GM21737 (cell line): ENCODE measurements around the gene GRWD1.

Source experiments
- ATAC-seq: cut with Tn5 transposase; IDR thresholded peaks from one replicate; pipeline ENCODE4 v1.9.1; 2021; ENCODE audit warnings: mild to moderate bottlenecking, moderate library complexity; ENCODE audit not compliant: unreplicated experiment

Gene GRWD1

GRCh38 chr19:48421548-48421947 lies 24.2 kb upstream of the GRWD1 start:
- no peak for ATAC-seq

- no peak for ATAC-seq
These were observed 21.0 kb upstream of the GRWD1 start for GRCh38 chr19:48424694-48425219.

- no peak for ATAC-seq
These were observed 17.1 kb upstream of the GRWD1 start for GRCh38 chr19:48428670-48429069.

- no peak for ATAC-seq
These were observed 12.4 kb upstream of the GRWD1 start for GRCh38 chr19:48433337-48433736.

- no peak for ATAC-seq
These were observed 9.2 kb upstream of the GRWD1 start for GRCh38 chr19:48436586-48436985.

- no peak for ATAC-seq
These were observed 4.3 kb upstream of the GRWD1 start for GRCh38 chr19:48441360-48442050.

GRCh38 chr19:48442116-48443035 lies 3.4 kb upstream of the GRWD1 start:
- no peak for ATAC-seq

- no peak for ATAC-seq
These were observed 2.5 kb upstream of the GRWD1 start for GRCh38 chr19:48443256-48443655.

GRCh38 chr19:48443731-48444128 lies 2.1 kb upstream of the GRWD1 start:
- no peak for ATAC-seq

GRCh38 chr19:48444129-48444935 lies 1.5 kb upstream of the GRWD1 start:
- no peak for ATAC-seq

- ATAC-seq, result no peak
These were observed 915 bp upstream of the GRWD1 start for GRCh38 chr19:48444936-48445200.

- peak; percentile 20 for ATAC-seq
These were observed 552 bp upstream of the GRWD1 start for GRCh38 chr19:48445256-48445605.

- ATAC-seq, result no peak
These were observed 796 bp downstream of the GRWD1 start for GRCh38 chr19:48446579-48446978.

GRCh38 chr19:48448563-48448962 lies 2.8 kb downstream of the GRWD1 start:
- ATAC-seq, result no peak

- no peak for ATAC-seq
These were observed 4.7 kb downstream of the GRWD1 start for GRCh38 chr19:48450441-48450840.

GRCh38 chr19:48450863-48451262 lies 5.1 kb downstream of the GRWD1 start:
- no peak for ATAC-seq

GRCh38 chr19:48451624-48452023 lies 5.8 kb downstream of the GRWD1 start:
- no peak for ATAC-seq

GRCh38 chr19:48452289-48453190 lies 6.8 kb downstream of the GRWD1 start:
- no peak for ATAC-seq

GRCh38 chr19:48454150-48454730 lies 8.5 kb downstream of the GRWD1 start:
- no peak for ATAC-seq
